Endodermal cell (in vitro differentiated cells): Measurements from ENCODE around the gene ADGRF5. TPM values are rescaled to one million over a fixed set of nuclear protein-coding genes. Genes with fewer than 3 reads are reported as not detected.

ENCODE experiments used
- DNase-seq: peaks from one replicate; pipeline ENCODE4 v3.0.0-alpha.2; 2017
- H3K27ac ChIP-seq: 2 replicates; pipeline ENCODE4 v1.5.1; 2013; ENCODE audit warnings: mild to moderate bottlenecking, low read depth, low read length, moderate library complexity
- H3K27me3 ChIP-seq: 2 replicates; pipeline ENCODE4 v1.6.1; 2013; ENCODE audit warnings: mild to moderate bottlenecking, low read length, moderate library complexity; ENCODE audit not compliant: insufficient read depth, control insufficient read depth, poor library complexity, severe bottlenecking
- H3K36me3 ChIP-seq: 2 replicates; pipeline ENCODE4 v1.7.0; 2013; ENCODE audit warnings: mild to moderate bottlenecking, low read length, moderate library complexity; ENCODE audit not compliant: control insufficient read depth, insufficient read depth
- H3K4me1 ChIP-seq: one replicate; pipeline ENCODE4 v1.7.0; 2013; ENCODE audit warnings: low read length; ENCODE audit not compliant: control insufficient read depth, insufficient read depth
- H3K4me3 ChIP-seq: 2 replicates; pipeline ENCODE4 v1.5.1; 2013; ENCODE audit warnings: mild to moderate bottlenecking, low read length, moderate library complexity
- H3K9ac ChIP-seq: 2 replicates; pipeline ENCODE4 v1.6.1; 2013; ENCODE audit warnings: mild to moderate bottlenecking, low read length, moderate library complexity; ENCODE audit not compliant: poor library complexity, severe bottlenecking; ENCODE audit errors: extremely low read depth
- H3K9me3 ChIP-seq: 2 replicates; pipeline ENCODE4 v1.6.1; 2013; ENCODE audit warnings: mild to moderate bottlenecking, low read length, moderate library complexity; ENCODE audit not compliant: control insufficient read depth
- H3K27ac Mint-ChIP-seq: 2 replicates; pipeline ENCODE4 v1.8.0; 2020; ENCODE audit warnings: mixed read lengths
- H3K27me3 Mint-ChIP-seq: 2 replicates; pipeline ENCODE4 v1.8.0; 2021; ENCODE audit warnings: mild to moderate bottlenecking, mixed read lengths; ENCODE audit not compliant: insufficient read depth
- H3K36me3 Mint-ChIP-seq: 2 replicates; pipeline ENCODE4 v1.8.0; 2020; ENCODE audit warnings: low read depth, mixed read lengths
- H3K4me1 Mint-ChIP-seq: 2 replicates; pipeline ENCODE4 v1.8.0; 2020; ENCODE audit warnings: mixed read lengths
- H3K4me3 Mint-ChIP-seq: 2 replicates; pipeline ENCODE4 v1.8.0; 2020; ENCODE audit warnings: mild to moderate bottlenecking, moderate library complexity, mixed read lengths
- H3K9me3 Mint-ChIP-seq: 2 replicates; pipeline ENCODE4 v1.8.0; 2020; ENCODE audit warnings: mild to moderate bottlenecking, mixed read lengths
- CTCF ChIP-seq: fragments of 200-600 bp; sonication (generic); conservative IDR thresholded peaks from 2 replicates; pipeline ENCODE4 v1.5.0; 2021; ENCODE audit warnings: antibody characterized with exemption, mild to moderate bottlenecking
- WGBS, 2 experiments: methylation state at CpG; one replicate each; pipeline versions ENCODE4 v1.1.5 to v1.1.7; 2013; ENCODE audit warnings: missing lambda C conversion rate in 2 of 2, mixed read lengths in 1 of 2; ENCODE audit not compliant: insufficient coverage in 1 of 2, insufficient read length in 1 of 2; 5-methylcytosine and 5-hydroxymethylcytosine counted together
- total RNA-seq, 2 donors: library from RNA; stranded (reverse); fragmentation: NEBNext Ultra II Directional in 1 of 2; extraction: Animal tissue kit (Norgen Biotek cat#: 25700) in 1 of 2; gene quantifications; 2 replicates in 1 of 2; 3 replicates in 1 of 2; pipeline ENCODE4 v1.2.1, GENCODE V29; 2021

The ADGRF5 gene
- total RNA-seq, 2 donors from 2014 or later: not detected

DNA sequence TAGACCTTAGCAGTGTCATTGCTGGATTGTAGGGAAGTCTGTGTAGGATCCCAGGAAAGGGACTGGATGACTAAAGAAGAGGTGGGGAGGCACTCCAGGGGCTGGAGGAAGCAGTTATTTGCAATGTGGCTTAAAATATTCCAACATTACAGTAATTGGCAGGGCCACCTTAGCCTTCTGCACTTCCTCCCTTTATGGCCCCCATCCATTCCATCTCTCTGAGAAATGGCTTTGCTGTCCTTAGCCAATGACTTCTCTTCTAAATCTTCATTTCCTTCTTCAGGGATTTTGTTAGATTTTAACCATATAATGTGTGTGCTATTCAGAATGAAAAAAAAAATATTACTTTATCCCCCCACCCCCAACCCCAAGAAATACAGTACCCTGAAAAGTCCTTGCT, 6.4 kb downstream of the ADGRF5 start:
- no peaks in the 10 kb centered on the region for H3K27me3 ChIP-seq
- no peak overlapping the region for H3K4me3 ChIP-seq
- DNase-seq: no peak
- H3K36me3 Mint-ChIP-seq: no peaks in the 10 kb centered on the region
- H3K27me3 Mint-ChIP-seq: no peaks in the 10 kb centered on the region
- H3K4me1 Mint-ChIP-seq: peaks cover 18% of the 10 kb centered on the region
- no peak overlapping the region for H3K27ac Mint-ChIP-seq
- peaks cover 4% of the 10 kb centered on the region for H3K4me1 ChIP-seq
- no peaks in the 10 kb centered on the region for H3K9me3 ChIP-seq
- no peaks in the 10 kb centered on the region for H3K36me3 ChIP-seq
- H3K27ac ChIP-seq: no peak overlapping the region
- H3K4me3 Mint-ChIP-seq: no peak overlapping the region
- H3K9me3 Mint-ChIP-seq: no peaks in the 10 kb centered on the region
- TF ChIP-seq CTCF: no peak
- H3K9ac ChIP-seq: no peak overlapping the region

GRCh38 chr6:46914279-46914810, 7.4 kb downstream of the ADGRF5 start:
- Mint-ChIP-seq H3K27ac (no peak overlapping the region), H3K9me3 (no peaks in the 10 kb centered on the region), H3K27me3 (no peaks in the 10 kb centered on the region), H3K36me3 (no peaks in the 10 kb centered on the region), H3K4me1 (peaks cover 18% of the 10 kb centered on the region), H3K4me3 (no peak overlapping the region)
- Histone ChIP-seq H3K4me1 (peaks cover 7% of the 10 kb centered on the region), H3K36me3 (no peaks in the 10 kb centered on the region), H3K27me3 (no peaks in the 10 kb centered on the region), H3K9me3 (no peaks in the 10 kb centered on the region), H3K9ac (no peak overlapping the region), H3K4me3 (no peak overlapping the region), H3K27ac (no peak overlapping the region)
- TF ChIP-seq CTCF: no peak
- WGBS, 2 experiments: 64 to 84% methylated on average over 3 to 4 of the region's 4 CpGs
- DNase-seq: no peak

DNA sequence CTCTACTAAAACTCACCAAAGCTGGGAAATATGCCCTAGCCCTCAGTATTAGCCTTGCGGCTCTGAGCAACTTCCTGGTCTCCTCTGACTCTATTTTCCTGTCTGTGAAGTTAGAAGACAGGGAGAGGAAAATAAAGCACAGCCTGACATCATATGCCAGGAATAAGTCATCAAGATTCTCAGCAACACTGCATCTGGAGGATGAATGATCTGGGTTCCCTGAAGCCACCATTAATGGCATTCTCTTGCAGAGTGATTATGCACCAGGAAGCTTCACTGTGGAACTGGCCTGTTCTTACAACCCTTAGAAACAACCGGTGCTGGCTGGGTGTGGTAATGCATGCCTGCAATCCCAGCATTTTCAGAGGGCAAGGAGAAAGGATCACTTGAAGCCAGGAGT, 12.4 kb downstream of the ADGRF5 start:
- Histone ChIP-seq H3K27me3 (no peaks in the 10 kb centered on the region), H3K4me1 (peaks cover 7% of the 10 kb centered on the region), H3K27ac (no peak overlapping the region), H3K9me3 (no peaks in the 10 kb centered on the region), H3K36me3 (no peaks in the 10 kb centered on the region), H3K9ac (no peak overlapping the region), H3K4me3 (no peak overlapping the region)
- H3K27me3 Mint-ChIP-seq: no peaks in the 10 kb centered on the region
- no peak overlapping the region for H3K27ac Mint-ChIP-seq
- DNase-seq: peak; percentile 60
- H3K9me3 Mint-ChIP-seq: no peaks in the 10 kb centered on the region
- no peaks in the 10 kb centered on the region for H3K36me3 Mint-ChIP-seq
- TF ChIP-seq CTCF: no peak
- WGBS, 2 experiments: 84% methylated on average over 2 of the region's 2 CpGs; no CpG with 5 or more reads in 1 of the 2 experiments
- no peak overlapping the region for H3K4me3 Mint-ChIP-seq
- H3K4me1 Mint-ChIP-seq: peaks cover 20% of the 10 kb centered on the region
